Small intestine (tissue), 7 donors: ENCODE measurements around the gene SH3PXD2B. TPM values are rescaled to one million over a fixed set of nuclear protein-coding genes. Genes with fewer than 3 reads are reported as not detected.

Experiments
- DNase-seq, 2 donors: peaks; one replicate each; pipeline versions ENCODE4 v3.0.0 to v3.0.0-alpha.2; 2013
- FAIRE-seq: peaks from 2 replicates; lab custom pipeline; 2012; peaks lifted over from hg19 to GRCh38; lab: Jason Lieb, UNC
- H3K27ac ChIP-seq, 3 donors: one replicate each; pipeline ENCODE4 v1.5.1; 2013; ENCODE audit warnings: low read length in 2 of 3, mild to moderate bottlenecking in 2 of 3, control low read depth in 1 of 3, inconsistent platforms in 1 of 3, low read depth in 1 of 3, moderate library complexity in 1 of 3
- H3K27me3 ChIP-seq, 3 donors: one replicate each; pipeline ENCODE4 v1.6.1; 2013; ENCODE audit warnings: low read length in 3 of 3, inconsistent platforms in 1 of 3; ENCODE audit not compliant: control insufficient read depth in 3 of 3, insufficient read depth in 3 of 3
- H3K36me3 ChIP-seq, 3 donors: one replicate each; pipeline ENCODE4 v1.6.1; 2013; ENCODE audit warnings: low read length in 3 of 3, inconsistent platforms in 1 of 3, low read depth in 1 of 3, mild to moderate bottlenecking in 1 of 3, moderate library complexity in 1 of 3; ENCODE audit not compliant: control insufficient read depth in 3 of 3, insufficient read depth in 2 of 3
- H3K4me1 ChIP-seq, 3 donors: one replicate each; pipeline ENCODE4 v1.6.1; 2013; ENCODE audit warnings: low read length in 2 of 3, inconsistent platforms in 1 of 3, low read depth in 1 of 3, mild to moderate bottlenecking in 1 of 3, moderate library complexity in 1 of 3; ENCODE audit not compliant: control insufficient read depth in 3 of 3, insufficient read depth in 2 of 3
- H3K4me3 ChIP-seq, 3 donors: one replicate each; pipeline ENCODE4 v1.5.1; 2013; ENCODE audit warnings: low read length in 3 of 3, control low read depth in 1 of 3, inconsistent platforms in 1 of 3, low read depth in 1 of 3, mild to moderate bottlenecking in 1 of 3, moderate library complexity in 1 of 3
- H3K9me3 ChIP-seq, 2 donors: one replicate each; pipeline ENCODE4 v1.6.1; 2013; ENCODE audit warnings: low read depth in 1 of 2, low read length in 1 of 2; ENCODE audit not compliant: control insufficient read depth in 2 of 2, insufficient read depth in 1 of 2
- WGBS, 3 donors: extraction: QIAGEN DNeasy Blood & Tissue Kit; methylation state at CpG; one replicate each; pipeline ENCODE4 v1.1.7; 2013; 5-methylcytosine and 5-hydroxymethylcytosine counted together
- polyA plus RNA-seq, 4 donors: library from polyadenylated mRNA; stranded (reverse) in 3 of 4; unstranded in 1 of 4; fragments of 200-250 nt in 3 of 4; fragments of 120-200 nt in 1 of 4; gene quantifications; one replicate each; pipeline versions ENCODE4 v1.2.1 to v1.2.3, GENCODE V29; 2013
- donor health status: healthy with polysubstance abuse.
- donor health status: control.
- donor health status: control.
- donor health status: Bipolar disorder and iron deficiency.
- donor health status: healthy.

SH3PXD2B gene
- polyA plus RNA-seq, 4 donors, result 1.1 to 11.9 (median 6.5) TPM

DNA sequence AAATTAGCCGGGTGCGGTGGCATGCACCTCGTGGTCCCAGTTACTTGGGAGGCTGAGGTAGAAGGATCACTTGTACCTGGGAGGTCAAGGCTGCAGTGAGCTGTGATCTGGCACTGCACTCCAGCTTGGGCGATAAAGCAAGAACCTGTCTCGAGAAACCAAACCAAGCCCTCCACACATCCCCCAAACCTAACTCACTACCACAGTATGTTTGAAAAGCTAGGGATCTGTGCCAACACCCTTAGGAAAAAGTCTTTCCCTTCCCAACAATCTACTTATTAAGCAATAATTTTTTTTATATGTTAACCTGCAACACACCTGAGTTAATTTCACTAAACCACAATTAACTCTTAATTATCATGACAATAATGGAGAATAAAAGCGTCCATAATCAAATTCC, 173.0 kb downstream of the SH3PXD2B start:
- Histone ChIP-seq H3K4me3 (peak overlapping the region in 1 of 3 donors; percentile 22), H3K9me3 (peaks cover 0 to 4% of the 10 kb centered on the region in 2 donors), H3K4me1 (peaks cover 0 to 21% (median 0%) of the 10 kb centered on the region in 3 donors), H3K36me3 (peaks cover 0 to 13% (median 2%) of the 10 kb centered on the region in 3 donors), H3K27me3 (no peaks in the 10 kb centered on the region), H3K27ac (peak overlapping the region in 1 of 3 donors; percentile 18)
- 70 to 77% (median 76%) methylated on average over 6 of the region's 6 CpGs for WGBS, 3 donors
- no peak for FAIRE-seq
- DNase-seq, result no peak

DNA sequence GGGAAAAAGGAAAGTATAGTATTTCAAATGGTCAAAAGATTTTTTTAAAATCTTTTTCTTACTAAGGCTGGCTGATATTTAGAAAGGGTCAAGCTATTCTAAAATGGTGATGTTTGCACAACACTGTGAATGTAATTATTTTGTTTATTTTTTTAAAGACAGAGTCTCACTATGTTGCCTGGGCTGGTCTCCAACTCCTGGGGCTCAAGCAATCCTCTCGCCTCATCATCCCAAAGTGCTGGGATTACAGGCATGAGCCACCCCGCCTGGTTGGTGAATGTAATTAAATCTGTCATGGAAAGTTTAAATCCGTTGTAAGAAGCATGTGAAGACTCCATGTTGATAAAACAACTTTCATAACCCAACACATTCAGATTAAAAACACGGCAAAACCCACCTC, 173.4 kb downstream of the SH3PXD2B start:
- no peak for DNase-seq
- no peak overlapping the region for H3K27ac ChIP-seq
- FAIRE-seq, result no peak
- 75 to 77% (median 76%) methylated on average over 4 of the region's 4 CpGs for WGBS, 3 donors
- H3K36me3 ChIP-seq, result peaks cover 0 to 13% (median 2%) of the 10 kb centered on the region in 3 donors
- peaks cover 0 to 4% of the 10 kb centered on the region in 2 donors for H3K9me3 ChIP-seq
- peaks cover 0 to 19% (median 0%) of the 10 kb centered on the region in 3 donors for H3K4me1 ChIP-seq
- no peak overlapping the region for H3K4me3 ChIP-seq
- no peaks in the 10 kb centered on the region for H3K27me3 ChIP-seq

- H3K4me1 ChIP-seq, result peaks cover 0 to 16% (median 0%) of the 10 kb centered on the region in 3 donors
- FAIRE-seq, result no peak
Measured at GRCh38 chr5:172280317-172280716, 174.0 kb downstream of the SH3PXD2B start.

DNA sequence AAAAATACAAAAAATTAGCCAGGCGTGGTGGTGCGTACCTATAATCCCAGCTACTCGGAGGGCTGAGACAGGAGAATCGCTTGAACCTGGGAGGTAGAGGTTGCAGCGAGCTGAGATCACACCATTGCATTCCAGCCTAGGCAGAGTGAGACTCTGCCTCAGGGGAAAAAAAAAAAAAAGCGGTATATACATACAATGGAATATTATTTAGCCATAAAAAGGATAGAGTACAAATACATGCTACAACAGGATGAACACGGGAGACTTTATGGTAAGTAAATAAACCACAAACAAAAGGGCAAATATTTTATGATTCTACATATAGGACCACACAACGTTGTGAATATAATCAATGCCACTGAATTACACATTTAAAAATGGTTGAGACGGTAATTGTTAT, 176.0 kb downstream of the SH3PXD2B start:
- H3K4me1 ChIP-seq, result peaks cover 0 to 9% (median 0%) of the 10 kb centered on the region in 3 donors
- no peak overlapping the region for H3K27ac ChIP-seq
- WGBS, 3 donors, result 94 to 97% (median 96%) methylated on average over 9 of the region's 9 CpGs
- H3K27me3 ChIP-seq, result no peaks in the 10 kb centered on the region
- no peak for DNase-seq
- no peak overlapping the region for H3K4me3 ChIP-seq
- H3K9me3 ChIP-seq, result peaks cover 0 to 4% of the 10 kb centered on the region in 2 donors
- FAIRE-seq, result no peak
- H3K36me3 ChIP-seq, result peaks cover 0 to 13% (median 2%) of the 10 kb centered on the region in 3 donors

More at GRCh38 chr5:172280317-172280716, 174.0 kb downstream of the SH3PXD2B start:
- Histone ChIP-seq H3K4me3 (no peak overlapping the region), H3K27ac (no peak overlapping the region), H3K36me3 (peaks cover 0 to 13% (median 2%) of the 10 kb centered on the region in 3 donors), H3K9me3 (peaks cover 0 to 4% of the 10 kb centered on the region in 2 donors), H3K27me3 (no peaks in the 10 kb centered on the region)
- 90 to 95% (median 92%) methylated on average over 5 of the region's 5 CpGs for WGBS, 3 donors
- no peak for DNase-seq

DNA sequence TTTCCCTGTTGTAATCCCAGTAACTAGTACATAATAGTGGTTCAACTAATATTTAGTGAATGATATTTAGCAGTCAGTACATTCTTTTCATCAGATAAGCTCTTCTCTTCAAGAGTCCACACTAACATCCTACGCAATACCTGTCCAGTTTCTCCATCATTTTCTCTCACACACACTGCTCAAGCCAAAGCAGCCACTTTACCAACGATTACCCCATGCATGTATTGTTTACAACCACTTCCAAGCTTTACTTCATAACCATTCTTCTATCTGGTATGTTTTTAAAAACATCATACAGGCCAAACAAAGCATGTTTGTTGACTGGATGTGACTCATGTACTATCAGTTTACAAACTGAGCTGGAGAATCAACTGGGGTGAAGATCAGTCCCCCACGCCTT, 178.1 kb downstream of the SH3PXD2B start:
- peaks cover 0 to 3% (median 0%) of the 10 kb centered on the region in 3 donors for H3K4me1 ChIP-seq
- peaks cover 0 to 13% (median 2%) of the 10 kb centered on the region in 3 donors for H3K36me3 ChIP-seq
- FAIRE-seq, result no peak
- WGBS, 3 donors, result 78 to 82% (median 80%) methylated on average over 3 of the region's 3 CpGs
- no peaks in the 10 kb centered on the region for H3K27me3 ChIP-seq
- H3K4me3 ChIP-seq, result no peak overlapping the region
- H3K9me3 ChIP-seq, result peaks cover 0 to 4% of the 10 kb centered on the region in 2 donors
- no peak overlapping the region for H3K27ac ChIP-seq
- no peak for DNase-seq

Other genes with a start within 250 kb of the SH3PXD2B start
- 10 to 100 TPM; 16.9 to 39.1 (median 22.0) TPM for gene UBTD2, start 170.8 kb downstream of the SH3PXD2B start, polyA plus RNA-seq
- 10 to 100 TPM in 2 of 4 donors, 1 to 10 TPM in 2; 2.7 to 21.0 (median 10.9) TPM for gene NEURL1B, start 186.7 kb upstream of the SH3PXD2B start, polyA plus RNA-seq